HG02623 (cell line): ENCODE data around the gene PTBP1.

Source experiments
- ATAC-seq: cut with Tn5 transposase; IDR thresholded peaks from one replicate; pipeline ENCODE4 v1.9.1; 2021; ENCODE audit warnings: moderate library complexity; ENCODE audit not compliant: unreplicated experiment

Gene PTBP1

GRCh38 chr19:772063-772462 is 25.2 kb upstream of the PTBP1 start:
- ATAC-seq: no peak

GRCh38 chr19:772730-773436 is 24.4 kb upstream of the PTBP1 start:
- no peak for ATAC-seq

GRCh38 chr19:776549-776948 is 20.7 kb upstream of the PTBP1 start:
- no peak for ATAC-seq

GRCh38 chr19:778910-779653 is 18.2 kb upstream of the PTBP1 start:
- no peak for ATAC-seq

- no peak for ATAC-seq
Measured at GRCh38 chr19:780935-781334, 16.3 kb upstream of the PTBP1 start.

GRCh38 chr19:781800-782184 is 15.5 kb upstream of the PTBP1 start:
- no peak for ATAC-seq

- no peak for ATAC-seq
Measured at GRCh38 chr19:782185-782877, 14.9 kb upstream of the PTBP1 start.

- no peak for ATAC-seq
Measured at GRCh38 chr19:782878-783668, 14.2 kb upstream of the PTBP1 start.

GRCh38 chr19:784541-784940 is 12.7 kb upstream of the PTBP1 start:
- no peak for ATAC-seq

GRCh38 chr19:787536-787935 is 9.7 kb upstream of the PTBP1 start:
- ATAC-seq: no peak

GRCh38 chr19:788686-788982 is 8.6 kb upstream of the PTBP1 start:
- ATAC-seq: no peak

- no peak for ATAC-seq
Measured at GRCh38 chr19:788983-789700, 8.1 kb upstream of the PTBP1 start.

- no peak for ATAC-seq
Measured at GRCh38 chr19:789701-790060, 7.6 kb upstream of the PTBP1 start.

- ATAC-seq: no peak
Measured at GRCh38 chr19:791007-791566, 6.2 kb upstream of the PTBP1 start.

GRCh38 chr19:791567-792305 is 5.5 kb upstream of the PTBP1 start:
- no peak for ATAC-seq

- ATAC-seq: no peak
Measured at GRCh38 chr19:792306-792885, 4.9 kb upstream of the PTBP1 start.

- no peak for ATAC-seq
Measured at GRCh38 chr19:793806-794205, 3.4 kb upstream of the PTBP1 start.

GRCh38 chr19:795073-795611 is 2.1 kb upstream of the PTBP1 start:
- no peak for ATAC-seq
